Amniotic epithelial cell (primary cell): ENCODE data around the gene ZNF839.

Experiments used
- DNase-seq: peaks from one replicate; pipeline ENCODE4 v3.0.0-alpha.2; 2010; ENCODE audit warnings: low read depth

The ZNF839 gene

DNA sequence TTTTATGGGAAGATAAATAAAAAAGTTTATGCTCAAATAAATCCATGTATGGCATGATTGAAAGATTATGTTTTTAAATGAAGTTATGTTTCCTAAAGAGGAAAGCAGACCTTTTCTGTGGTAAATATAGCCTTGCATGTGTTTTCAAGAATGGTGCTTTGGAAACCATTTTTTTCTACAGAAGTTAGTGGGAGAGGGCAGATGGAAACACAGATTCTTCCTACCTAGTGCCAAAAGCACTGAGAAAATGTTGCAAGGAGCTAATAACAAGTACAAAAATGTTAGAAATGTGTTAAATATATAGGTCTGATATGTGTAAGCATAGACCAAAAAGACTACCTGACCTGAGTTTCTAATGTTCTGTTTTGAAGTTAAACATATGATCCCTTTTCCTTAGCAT, 67.5 kb downstream of the ZNF839 start:
- DNase-seq: no peak

DNA sequence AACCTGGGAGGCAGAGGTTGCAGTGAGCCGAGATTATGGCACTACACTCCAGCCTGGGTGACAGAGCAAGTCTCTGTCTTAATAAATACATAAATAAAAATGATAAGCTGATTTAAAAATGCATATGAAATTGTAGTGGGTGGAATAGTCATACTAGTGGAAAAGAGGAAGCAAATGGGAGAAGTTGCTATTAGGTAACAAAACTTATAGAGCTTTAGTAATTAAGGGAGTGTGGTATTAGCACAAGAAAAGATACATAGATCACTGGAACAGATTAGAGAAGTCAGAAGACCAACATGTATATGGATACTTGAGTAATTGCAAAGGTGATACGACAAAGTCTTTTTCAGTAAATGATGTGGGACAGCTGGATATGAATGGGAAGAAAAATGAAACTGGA, 69.7 kb downstream of the ZNF839 start:
- no peak for DNase-seq

DNA sequence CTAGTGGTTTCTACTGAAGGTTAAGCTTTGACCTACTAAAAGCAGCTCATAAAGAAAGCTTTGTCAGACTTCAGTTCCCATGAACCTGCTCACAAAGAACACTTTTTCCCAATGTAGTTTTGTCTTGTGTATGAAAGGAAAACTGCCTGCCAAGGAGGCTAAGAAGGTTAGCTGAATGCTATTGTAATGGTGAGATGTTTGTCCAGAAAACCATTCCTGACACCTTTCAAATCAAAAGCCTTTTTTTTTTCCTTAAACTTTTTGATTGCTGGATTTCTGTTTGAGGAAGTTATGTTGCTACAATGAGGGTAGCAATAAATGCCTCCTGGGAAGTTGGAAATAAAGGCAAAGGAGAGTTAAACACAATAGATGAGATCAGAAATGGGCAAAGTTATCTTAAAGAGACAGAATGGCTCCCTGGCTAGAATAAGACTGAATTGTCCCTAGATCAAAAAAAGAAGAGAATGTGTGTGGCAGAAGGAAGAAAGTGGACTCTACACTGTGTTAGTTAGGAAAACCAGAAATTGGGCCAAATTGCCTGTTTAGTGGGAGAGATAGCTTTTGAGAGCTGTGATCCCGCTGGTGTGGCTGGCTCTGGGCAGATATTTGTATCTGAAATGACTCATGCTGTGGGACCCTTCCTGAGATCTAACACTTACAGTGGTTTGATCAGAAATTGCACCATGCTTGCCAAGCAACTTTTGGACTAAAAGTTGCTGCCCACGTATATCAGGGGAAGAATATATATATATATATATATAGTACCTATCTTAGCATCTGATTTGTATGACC, 70.7 kb downstream of the ZNF839 start:
- no peak for DNase-seq
